ENCODE results near the gene SBNO2. TPM values are rescaled to one million over a fixed set of nuclear protein-coding genes. Genes with fewer than 3 reads are reported as not detected.

The SBNO2 gene
- total RNA-seq, 4 donors from 2014 or later = 22.8 to 69.0 (median 25.5) TPM

DNA sequence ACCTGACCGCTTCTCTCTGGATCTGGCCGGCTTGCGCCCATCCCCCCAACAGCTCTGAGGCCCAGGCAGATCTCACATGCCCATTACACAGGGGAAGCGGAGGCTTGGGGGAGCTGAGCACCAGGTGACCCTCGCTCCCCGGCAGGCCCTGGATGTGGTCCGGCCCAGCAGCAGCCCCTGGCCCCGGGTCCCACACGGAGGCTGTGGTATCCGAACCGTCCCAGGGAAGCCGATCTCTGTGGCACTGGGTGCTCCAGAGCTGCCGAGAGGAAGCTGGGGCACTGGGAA, 27.7 kb downstream of the SBNO2 start:
- H3K27ac ChIP-seq = no peak overlapping the region
- TF ChIP-seq, protein P1, sequence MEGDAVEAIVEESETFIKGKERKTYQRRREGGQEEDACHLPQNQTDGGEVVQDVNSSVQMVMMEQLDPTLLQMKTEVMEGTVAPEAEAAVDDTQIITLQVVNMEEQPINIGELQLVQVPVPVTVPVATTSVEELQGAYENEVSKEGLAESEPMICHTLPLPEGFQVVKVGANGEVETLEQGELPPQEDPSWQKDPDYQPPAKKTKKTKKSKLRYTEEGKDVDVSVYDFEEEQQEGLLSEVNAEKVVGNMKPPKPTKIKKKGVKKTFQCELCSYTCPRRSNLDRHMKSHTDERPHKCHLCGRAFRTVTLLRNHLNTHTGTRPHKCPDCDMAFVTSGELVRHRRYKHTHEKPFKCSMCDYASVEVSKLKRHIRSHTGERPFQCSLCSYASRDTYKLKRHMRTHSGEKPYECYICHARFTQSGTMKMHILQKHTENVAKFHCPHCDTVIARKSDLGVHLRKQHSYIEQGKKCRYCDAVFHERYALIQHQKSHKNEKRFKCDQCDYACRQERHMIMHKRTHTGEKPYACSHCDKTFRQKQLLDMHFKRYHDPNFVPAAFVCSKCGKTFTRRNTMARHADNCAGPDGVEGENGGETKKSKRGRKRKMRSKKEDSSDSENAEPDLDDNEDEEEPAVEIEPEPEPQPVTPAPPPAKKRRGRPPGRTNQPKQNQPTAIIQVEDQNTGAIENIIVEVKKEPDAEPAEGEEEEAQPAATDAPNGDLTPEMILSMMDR (IDR thresholded peaks at IDR 0.05) = no peak
- no peak for TF ChIP-seq POLR2A (IDR thresholded peaks at IDR 0.05)
- H3K9me3 ChIP-seq = no peaks in the 10 kb centered on the region
- intact Hi-C loops (cut with DNase I) = no loop called here
- no peaks in the 10 kb centered on the region for H3K27me3 ChIP-seq
- H3K36me3 ChIP-seq = peaks cover 7 to 10% of the 10 kb centered on the region in 2 donors
- WGBS, 2 donors = 90 to 100% methylated on average over 1 to 3 of the region's 13 CpGs
- DNase-seq = no peak
- no peak overlapping the region for H3K4me3 ChIP-seq (replicated peaks in 1 of 3)
- H3K4me1 ChIP-seq = peaks cover 0 to 12% of the 10 kb centered on the region in 2 donors

DNA sequence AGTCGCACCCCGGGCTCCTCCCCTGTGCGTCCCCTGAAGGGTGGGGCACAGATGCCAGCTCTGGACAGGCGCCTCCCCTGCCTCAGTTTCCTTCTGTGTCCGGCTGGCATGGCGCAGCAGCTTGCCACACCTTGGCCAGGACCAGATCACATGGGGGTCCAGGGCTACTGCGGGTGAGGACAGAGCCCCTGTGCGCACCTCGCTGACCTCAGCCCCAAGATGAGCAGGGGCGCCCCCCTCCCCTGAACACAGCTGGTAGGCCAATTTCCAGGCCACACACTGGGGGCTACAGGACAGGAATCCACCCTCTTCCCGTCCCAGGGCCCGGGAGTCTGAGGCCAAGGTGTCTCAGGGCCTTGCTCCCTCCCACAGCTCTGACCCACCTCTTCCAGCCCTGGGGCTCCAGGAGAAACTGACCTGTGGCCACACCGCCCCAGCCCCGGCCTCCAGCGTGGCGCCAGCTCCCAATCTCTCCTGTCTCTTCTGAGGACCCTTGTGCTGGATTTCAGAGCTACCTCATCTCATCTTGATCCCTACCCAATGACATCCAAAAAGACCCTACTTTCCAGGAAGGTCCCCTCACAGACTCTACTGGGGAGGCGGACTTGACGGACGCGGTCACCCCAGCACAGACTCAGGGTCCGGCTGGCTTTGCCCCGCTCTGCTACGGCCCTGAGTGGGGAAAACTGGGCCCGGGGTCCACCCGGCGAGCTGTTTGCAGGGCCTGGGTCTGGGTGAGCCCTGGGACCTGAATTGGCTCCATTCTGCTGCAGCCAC, 28.2 kb downstream of the SBNO2 start:
- no peaks in the 10 kb centered on the region for H3K27me3 ChIP-seq
- intact Hi-C loops (cut with DNase I) = no loop called here
- peaks cover 0 to 7% of the 10 kb centered on the region in 2 donors for H3K4me1 ChIP-seq
- H3K9me3 ChIP-seq = no peaks in the 10 kb centered on the region
- no peak overlapping the region for H3K4me3 ChIP-seq (replicated peaks in 1 of 3)
- H3K27ac ChIP-seq = no peak overlapping the region
- peaks cover 7 to 10% of the 10 kb centered on the region in 2 donors for H3K36me3 ChIP-seq
- TF ChIP-seq, protein P1 (IDR thresholded peaks at IDR 0.05) = no peak
- TF ChIP-seq POLR2A (IDR thresholded peaks at IDR 0.05) = no peak
- no peak for DNase-seq
- WGBS, 2 donors = 92 to 94% methylated on average over 12 to 21 of the region's 26 CpGs

DNA sequence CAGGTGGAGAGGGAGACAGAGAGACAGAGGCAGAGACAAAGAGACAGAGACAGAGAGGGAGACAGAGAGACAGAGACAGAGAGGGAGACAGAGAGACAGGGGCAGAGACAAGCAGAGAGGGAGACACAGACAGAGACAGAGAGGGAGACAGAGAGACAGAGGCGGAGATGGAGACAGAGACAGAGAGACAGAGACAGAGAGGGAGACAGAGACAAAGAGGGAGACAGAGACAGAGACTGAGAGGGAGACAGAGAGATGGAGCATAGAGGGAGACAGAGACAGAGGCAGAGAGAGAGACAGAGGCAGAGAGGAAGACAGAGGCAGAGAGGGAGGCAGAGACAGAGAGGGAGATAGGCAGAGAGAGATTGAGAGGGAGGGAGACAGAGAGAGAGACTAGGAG, 29.3 kb downstream of the SBNO2 start:
- DNase-seq = no peak
- TF ChIP-seq, protein P1 (IDR thresholded peaks at IDR 0.05) = no peak
- H3K27ac ChIP-seq = no peak overlapping the region
- WGBS, 2 donors = 95 to 97% methylated on average over 1 of the region's 1 CpG
- H3K4me1 ChIP-seq = no peaks in the 10 kb centered on the region
- no peaks in the 10 kb centered on the region for H3K27me3 ChIP-seq
- intact Hi-C loops (cut with DNase I) = no loop called here
- H3K4me3 ChIP-seq (replicated peaks in 1 of 3) = no peak overlapping the region
- H3K9me3 ChIP-seq = no peaks in the 10 kb centered on the region
- peaks cover 7 to 10% of the 10 kb centered on the region in 2 donors for H3K36me3 ChIP-seq

DNA sequence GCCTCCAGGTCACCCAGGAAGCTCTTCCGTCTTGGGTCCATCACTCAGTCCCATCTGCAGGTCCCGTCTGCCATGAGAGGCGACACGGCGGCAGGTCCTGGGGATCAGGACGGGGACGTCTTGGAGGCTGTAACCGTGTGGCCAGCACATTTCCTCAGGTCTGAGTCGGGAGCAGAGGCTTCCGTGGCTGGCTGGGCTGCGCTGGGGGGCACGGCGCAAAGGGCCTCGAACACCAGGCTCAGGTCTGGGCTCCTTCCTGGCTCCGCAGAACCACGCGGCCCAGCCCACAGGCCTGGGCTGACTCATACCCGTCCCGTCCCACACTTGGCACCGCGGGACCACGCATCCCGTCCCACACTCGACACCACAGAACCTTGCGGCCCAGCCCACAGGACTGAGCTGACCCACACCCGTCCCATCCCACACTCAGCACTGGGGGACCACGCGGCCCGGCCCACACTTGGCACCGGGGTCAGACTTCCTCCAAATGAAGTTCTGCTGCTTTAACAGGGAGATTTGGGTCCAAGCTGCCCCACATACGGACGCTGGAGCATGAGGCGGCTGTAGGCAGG, 30.2 kb downstream of the SBNO2 start:
- 96 to 97% methylated on average over 15 to 21 of the region's 33 CpGs for WGBS, 2 donors
- H3K9me3 ChIP-seq = no peaks in the 10 kb centered on the region
- intact Hi-C loops (cut with DNase I) = no loop called here
- DNase-seq = no peak
- H3K27me3 ChIP-seq = no peaks in the 10 kb centered on the region
- no peak overlapping the region for H3K27ac ChIP-seq
- peaks cover 7 to 10% of the 10 kb centered on the region in 2 donors for H3K36me3 ChIP-seq
- no peak overlapping the region for H3K4me3 ChIP-seq (replicated peaks in 1 of 3)
- TF ChIP-seq, protein P1 (IDR thresholded peaks at IDR 0.05) = no peak
- TF ChIP-seq POLR2A (IDR thresholded peaks at IDR 0.05) = no peak
- no peaks in the 10 kb centered on the region for H3K4me1 ChIP-seq

DNA sequence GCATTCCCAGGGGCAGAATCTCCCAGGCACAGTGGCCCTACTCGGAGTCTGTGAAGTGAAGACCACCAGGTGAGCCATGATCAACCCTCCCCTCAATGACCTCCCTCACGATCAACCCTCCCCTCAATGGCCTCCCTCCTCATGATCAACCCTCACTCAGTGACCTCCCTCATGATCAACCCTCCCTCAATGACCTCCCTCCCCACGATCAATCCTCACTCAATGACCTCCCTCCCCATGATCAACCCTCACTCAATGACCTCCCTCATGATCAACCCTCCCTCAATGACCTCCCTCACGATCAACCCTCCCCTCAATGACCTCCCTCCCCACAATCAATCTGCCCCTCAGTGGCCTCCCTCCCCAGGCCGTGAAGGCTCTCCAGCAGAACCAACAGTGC, 32.1 kb downstream of the SBNO2 start:
- 80 to 84% methylated on average over 5 of the region's 5 CpGs for WGBS, 2 donors
- Histone ChIP-seq H3K36me3 (peaks cover 7 to 10% of the 10 kb centered on the region in 2 donors), H3K4me3 (replicated peaks in 1 of 3) (no peak overlapping the region), H3K9me3 (no peaks in the 10 kb centered on the region), H3K27ac (no peak overlapping the region), H3K27me3 (no peaks in the 10 kb centered on the region), H3K4me1 (peaks cover 0 to under 1% of the 10 kb centered on the region in 2 donors)
- TF ChIP-seq POLR2A (IDR thresholded peaks at IDR 0.05) = no peak
- TF ChIP-seq, protein P1 (IDR thresholded peaks at IDR 0.05) = no peak
- intact Hi-C loops (cut with DNase I) = no loop called here
- DNase-seq = no peak
